GM19395 (cell line): ENCODE results near the gene EMB.
"Not testable (repeated sequence)": the region's sequence is repeated elsewhere in the genome, so short reads cannot be mapped to it uniquely, and the experiment has no call there.

Experiments used
- ATAC-seq: cut with Tn5 transposase; IDR thresholded peaks from one replicate; pipeline ENCODE4 v1.9.1; 2021; ENCODE audit warnings: mild to moderate bottlenecking, moderate library complexity; ENCODE audit not compliant: unreplicated experiment

EMB gene, protein sequence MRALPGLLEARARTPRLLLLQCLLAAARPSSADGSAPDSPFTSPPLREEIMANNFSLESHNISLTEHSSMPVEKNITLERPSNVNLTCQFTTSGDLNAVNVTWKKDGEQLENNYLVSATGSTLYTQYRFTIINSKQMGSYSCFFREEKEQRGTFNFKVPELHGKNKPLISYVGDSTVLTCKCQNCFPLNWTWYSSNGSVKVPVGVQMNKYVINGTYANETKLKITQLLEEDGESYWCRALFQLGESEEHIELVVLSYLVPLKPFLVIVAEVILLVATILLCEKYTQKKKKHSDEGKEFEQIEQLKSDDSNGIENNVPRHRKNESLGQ

DNA sequence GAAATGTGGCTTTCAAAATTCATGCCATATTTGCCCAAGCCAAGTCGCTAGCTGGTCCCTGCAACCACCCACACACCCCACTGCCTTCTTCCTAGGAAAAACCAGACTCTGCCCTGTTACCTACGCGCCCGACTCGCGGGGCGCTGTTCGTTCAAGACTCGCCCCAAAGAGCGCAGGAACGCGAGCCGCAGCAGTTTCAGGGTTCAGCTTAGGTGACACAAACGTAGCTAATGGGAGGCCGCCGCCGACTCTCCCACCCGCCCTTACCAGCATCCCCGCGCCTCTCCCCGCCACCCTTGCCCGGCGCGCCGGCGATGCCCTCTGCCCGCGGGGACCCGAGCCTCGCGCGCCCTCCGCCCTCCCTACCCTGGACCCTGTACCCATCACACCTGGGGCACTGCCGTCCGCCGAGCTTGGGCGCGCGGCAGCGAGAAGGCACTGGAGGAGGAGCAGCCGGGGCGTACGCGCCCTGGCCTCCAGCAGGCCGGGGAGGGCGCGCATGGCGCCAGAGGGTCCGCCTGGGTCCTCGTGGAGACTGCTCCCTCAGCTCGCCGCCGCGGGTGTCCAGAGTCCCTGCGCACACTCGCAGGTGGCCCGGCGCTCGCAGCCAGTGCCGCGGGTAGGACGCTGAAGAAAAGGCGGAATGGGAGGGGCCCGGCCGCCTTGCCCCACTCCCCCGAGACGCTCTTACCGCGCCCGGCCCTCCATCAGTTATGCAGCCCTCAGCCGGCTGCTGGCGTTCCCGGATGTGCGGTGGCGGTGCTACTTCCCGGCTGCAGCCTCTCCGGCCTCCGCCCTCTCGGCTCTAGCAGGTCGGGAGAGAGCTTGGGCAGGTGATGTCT lies at the start of gene EMB:
EMB (minus strand) TSS at position 638 of the 842 bp plus-strand sequence; CDS start at position 501, 137 bp downstream.
- ATAC-seq, result peak; percentile 65

DNA sequence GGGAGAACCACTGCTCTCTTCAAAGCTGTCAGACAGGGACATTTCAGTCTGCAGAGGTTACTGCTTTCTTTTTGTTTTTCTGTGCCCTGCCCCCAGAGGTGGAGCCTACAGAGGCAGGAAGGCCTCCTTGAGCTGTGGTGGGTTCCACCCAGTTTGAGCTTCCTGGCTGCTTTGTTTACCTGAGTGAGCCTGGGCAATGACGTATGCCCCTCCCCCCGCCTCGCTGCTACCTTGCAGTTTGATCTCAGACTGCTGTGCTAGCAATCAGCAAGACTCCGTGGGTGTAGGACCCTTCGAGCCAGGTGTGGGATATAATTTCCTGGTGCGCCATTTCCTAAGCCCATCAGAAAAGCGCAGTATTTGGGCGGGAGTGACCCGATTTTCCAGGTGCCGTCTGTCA lies 48.4 kb upstream of the EMB start:
- ATAC-seq, result not testable (repeated sequence)

DNA sequence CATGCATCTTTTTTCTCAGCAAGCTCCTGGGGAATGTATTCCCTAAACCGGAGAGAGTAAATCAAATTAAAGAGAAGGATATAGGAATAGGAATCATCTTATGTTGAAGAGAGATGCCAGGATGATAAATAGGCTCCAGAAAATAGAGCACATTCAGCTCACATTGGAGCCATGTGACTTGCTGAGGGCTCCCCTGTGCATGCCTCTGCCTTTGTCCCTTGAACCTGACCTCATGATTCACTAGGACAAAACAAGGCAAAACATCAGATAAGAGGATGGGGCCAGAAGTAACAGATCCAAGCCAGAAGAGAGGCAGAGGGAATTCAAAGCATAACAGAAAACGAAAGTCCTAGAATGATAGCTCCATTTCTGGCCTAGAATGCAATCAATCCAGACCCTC lies 37.7 kb upstream of the EMB start:
- ATAC-seq, result not testable (repeated sequence)

DNA sequence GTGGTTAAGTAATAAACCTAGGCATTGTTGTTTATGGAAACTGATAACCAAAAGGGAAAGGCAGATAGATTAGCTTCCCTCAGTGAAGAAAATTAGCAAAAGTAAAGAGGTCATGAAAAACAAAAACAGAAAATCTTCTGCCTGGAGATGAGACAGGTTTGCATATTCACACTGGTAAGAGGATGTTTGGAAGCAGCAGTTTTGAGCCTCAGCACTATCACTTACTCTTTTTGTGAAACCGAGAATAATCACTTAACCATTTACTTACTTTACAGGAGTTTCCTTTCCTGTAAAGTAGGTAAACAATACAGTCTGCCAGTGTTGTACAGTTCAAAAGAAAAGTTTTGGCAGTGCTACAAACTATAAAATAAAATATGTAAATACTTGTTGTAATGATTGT lies 35.5 kb upstream of the EMB start:
- ATAC-seq, result peak; percentile 100

DNA sequence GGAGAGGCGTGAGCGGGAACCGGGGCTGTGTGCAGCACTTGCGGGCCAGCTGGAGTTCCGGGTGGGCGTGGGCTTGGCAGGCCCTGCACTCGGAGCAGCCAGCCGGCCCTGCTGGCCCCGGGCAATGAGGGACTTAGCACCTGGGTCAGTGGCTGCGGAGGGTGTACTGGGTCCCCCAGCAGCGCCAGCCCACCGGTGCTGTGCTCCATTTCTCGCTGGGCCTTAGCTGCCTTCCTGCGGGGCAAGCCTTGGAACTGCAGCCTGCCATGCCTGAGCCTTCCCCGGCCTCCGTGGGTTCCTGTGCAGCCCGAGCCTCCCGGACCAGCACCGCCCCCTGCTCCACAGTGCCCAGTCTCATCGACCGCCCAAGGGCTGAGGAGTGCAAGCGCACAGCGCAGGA lies 23.9 kb upstream of the EMB start:
- ATAC-seq, result not testable (repeated sequence)

DNA sequence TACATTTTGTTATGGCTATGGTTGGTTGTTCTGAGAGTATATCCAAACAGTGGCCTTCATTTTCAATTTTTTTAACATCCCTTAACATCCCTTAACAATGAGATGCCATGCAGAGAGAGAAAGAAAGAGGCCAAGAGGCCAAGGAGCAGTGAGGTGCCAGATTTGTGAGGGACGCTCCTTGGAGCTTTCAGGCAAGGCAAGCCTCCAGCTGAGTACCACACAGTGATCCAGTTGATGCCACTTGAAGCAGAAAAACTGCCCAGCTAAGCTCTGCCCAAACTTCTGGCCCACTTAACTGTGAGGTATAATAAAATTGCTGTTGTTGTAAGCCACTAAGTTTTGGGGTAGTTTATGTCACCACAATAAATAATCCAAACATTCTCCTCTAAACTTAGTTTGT lies 22.6 kb upstream of the EMB start:
- ATAC-seq, result no peak

DNA sequence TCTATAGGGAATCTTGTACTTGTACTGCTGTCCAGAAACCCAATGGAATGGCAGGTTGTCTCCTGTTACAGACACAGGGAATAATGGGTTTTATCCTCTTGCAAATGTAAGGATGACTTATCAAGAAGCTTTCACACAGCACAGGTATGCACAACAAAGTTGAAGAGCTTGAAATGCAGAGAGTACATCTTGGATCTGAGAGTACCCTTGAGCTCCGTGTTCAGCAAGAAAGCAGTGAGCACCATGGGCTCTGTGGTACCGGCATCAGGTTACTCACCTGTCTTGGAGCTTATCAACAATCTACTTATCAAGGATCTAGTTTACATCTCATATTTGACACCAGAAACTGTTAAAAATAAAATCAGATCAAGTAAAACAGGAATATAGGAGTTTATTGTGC lies 22.0 kb upstream of the EMB start:
- ATAC-seq, result no peak

DNA sequence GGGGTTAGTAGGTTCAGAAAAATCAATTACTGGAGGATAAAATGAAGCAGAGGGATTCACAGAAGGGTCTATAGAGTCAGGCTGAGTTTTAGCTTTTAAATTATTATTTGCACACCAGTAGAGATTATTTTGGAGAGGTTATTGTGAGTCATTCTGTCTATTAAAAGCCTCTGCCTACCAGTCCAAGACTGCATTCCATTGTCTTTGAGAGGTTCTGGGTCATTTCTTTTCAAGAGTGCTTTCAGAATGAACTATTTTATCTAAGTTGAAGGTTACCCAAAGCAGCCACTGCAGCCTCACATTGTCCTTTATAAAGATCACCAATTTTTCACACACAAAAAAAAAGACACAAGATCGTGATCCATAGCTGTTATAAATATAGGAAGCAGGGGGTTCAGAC lies 21.5 kb upstream of the EMB start:
- not testable (repeated sequence) for ATAC-seq

DNA sequence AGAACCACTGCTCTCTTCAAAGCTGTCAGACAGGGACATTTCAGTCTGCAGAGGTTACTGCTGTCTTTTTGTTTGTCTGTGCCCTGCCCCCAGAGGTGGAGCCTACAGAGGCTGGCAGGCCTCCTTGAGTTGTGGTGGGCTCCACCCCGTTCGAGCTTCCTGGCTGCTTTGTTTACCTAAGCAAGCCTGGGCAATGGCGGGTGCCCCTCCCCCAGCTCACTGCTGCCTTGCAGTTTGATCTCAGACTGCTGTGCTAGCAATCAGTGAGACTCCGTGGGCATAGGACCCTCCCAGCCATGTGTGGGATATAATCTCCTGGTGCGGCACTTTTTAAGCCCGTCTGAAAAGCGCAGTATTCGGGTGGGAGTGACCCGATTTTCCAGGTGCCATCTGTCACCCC lies 17.3 kb upstream of the EMB start:
- ATAC-seq, result not testable (repeated sequence)

DNA sequence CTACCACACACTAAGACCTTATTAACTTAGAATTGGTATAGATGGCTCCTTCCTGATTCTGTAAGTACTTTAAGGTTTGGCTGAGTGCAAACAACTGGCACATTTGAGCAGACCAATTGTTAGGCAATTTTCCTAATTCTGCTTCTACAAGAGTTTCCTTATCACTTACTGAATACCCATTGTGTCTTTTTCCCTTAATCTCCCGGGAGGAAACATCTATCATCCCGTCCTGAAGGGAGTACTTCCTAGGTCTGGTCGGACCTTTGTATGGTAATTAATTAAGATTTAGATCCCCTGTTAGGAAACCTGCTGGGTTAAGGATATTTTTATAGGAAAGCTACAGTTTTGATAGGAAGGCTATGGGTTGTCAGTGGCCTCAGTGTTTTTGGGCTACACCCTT lies 8.2 kb upstream of the EMB start:
- not testable (repeated sequence) for ATAC-seq

DNA sequence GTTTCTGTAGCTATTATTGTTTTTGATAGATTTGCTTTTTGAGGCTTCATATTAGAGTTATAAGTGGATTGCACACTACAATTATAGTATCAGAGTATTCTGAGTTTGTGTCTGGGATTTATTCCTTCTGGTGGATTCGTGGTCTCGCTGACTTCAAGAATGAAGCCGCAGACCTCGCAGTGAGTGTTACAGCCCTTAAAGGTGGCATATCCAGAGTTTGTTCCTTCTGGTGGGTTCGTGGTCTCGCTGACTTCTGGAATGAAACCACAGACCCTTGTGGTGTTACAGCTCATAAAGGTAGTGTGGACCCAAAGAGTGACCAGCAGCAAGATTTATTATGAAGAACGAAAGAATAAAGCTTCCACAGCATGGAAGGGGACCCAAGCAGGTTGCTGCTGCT lies 6.9 kb upstream of the EMB start:
- no peak for ATAC-seq

DNA sequence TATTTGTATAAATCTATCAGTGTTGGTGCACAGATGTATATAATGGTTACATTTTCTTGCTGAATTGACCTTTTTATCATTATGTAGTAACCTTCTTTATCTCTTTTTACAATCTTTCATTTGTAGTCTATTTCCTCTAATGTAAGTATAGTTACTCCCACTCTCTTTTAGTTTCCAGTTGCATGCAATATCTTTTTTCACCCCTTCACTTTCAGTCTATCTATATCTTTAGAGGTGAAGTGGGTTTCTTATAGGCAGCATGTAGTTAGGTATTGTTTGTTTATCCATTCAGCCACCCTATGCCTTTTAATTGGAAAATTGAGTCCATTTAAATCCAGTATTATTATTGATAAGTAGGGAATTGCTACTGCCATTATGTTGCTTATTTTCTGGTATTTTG lies 6.1 kb upstream of the EMB start:
- no peak for ATAC-seq

DNA sequence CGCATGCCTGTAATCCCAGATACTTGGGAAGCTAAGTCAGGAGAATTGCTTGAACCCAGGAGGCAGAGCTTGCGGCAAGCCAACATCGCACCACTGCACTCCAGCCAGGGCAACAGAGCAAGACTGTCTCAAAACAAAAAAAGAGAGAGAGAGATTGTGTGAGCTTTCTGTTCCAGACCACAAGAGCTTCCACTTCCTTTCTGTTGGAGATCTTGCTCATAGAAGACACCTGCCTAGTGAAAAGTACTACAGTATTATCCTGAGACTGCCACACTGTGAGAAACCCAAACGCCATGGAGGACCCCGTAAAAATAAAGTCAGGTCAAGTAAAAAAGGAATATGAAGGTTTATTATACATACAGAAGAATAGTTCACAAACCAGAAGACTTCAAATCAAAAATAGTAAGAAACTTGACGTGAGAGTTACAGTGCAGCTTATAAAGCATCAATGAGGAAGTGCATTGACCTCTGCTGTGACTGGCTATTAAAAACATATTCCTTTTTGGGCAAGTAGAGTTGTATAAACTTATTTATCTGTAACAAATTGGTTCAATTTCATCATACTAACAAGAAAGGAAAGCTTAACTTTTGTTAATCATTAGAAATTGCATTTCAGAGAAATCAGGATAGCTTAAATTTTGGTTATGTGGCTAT lies 4.3 kb upstream of the EMB start:
- peak; percentile 78 for ATAC-seq

DNA sequence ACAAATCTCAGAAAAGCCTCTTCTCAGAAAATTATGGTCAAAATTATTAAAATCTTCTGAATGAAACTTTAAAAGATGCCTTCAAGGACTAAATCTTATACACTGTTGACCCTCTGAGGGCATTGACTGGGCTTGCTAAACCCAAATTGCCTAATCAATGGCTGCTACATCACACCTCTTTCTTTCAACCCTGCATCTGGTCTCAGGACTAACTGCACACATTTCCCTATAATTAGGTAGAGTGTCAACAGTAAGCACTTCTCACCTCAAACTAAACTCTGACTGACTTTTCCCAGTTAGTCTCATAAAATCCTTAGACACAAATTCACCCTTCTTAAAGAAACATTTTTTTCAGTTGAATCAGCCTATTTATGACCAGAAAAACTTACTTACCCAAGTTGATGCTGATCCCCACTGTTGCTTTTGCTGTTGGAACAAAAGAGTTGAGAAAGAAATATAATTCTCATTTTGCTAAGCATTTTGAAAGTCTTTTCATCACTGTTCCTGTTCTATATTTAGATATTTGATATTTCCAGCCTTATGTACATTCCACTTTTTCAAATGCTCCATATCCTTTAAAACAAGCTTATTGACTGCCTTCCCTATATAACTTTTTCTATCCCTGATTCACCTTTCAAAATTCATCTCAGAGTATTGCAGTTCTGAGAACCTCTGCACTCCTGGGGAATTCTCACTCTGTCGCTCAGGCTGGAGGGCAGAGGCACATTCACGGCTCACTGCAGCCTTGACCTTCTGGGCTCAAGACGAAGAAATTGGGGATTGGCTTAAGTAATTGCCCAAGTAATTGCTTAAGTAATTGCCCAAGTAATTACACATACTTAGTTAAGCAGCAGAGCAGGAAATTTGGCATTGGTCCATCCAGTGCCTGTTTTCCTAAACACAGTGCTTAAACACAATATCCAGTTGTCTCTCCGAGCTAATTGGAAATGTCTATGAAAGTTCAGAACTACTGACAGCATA lies 1.8 kb upstream of the EMB start:
- ATAC-seq, result not testable (repeated sequence)

DNA sequence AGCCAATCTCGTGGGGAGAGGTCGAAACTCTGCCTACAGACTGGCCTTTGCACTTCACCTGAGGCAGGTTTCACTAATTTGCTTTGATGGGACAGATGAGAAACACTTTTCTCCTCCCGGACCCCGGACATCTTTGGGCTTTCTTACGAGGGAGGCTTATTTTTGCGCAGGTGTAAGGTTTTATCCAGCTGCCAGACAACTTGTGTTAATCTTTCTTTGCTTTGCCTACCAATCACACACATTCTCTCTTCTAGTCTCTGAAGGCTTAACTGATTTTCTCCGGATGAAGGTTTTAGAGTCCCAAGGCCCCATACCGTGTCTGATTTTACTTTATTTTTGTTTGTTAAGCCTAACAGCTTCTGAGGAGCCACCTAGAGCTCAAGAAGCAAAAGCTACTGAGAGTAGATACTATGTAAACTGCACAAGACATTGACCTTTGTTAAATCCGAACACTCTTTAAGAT lies 436 bp upstream of the EMB start:
- ATAC-seq, result peak; percentile 2

DNA sequence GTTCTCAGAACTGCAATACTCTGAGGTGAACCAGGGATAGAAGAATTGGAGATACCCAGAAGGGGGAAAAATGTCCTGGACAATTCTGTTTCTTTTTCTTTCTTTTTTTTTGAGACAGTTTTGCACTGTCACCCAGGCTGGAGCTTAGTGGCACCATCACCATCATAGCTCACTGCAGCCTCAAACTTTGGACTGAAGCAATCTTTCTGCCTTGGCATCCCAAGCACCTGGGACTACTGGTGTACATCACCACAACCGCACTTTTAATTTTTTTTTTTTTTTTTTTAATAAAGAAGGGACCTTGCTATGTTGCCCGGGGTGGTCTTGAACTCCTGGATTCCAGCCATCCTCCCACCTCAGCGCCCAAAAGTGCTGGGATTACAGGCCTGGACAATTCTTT lies 1.9 kb downstream of the EMB start:
- no peak for ATAC-seq

DNA sequence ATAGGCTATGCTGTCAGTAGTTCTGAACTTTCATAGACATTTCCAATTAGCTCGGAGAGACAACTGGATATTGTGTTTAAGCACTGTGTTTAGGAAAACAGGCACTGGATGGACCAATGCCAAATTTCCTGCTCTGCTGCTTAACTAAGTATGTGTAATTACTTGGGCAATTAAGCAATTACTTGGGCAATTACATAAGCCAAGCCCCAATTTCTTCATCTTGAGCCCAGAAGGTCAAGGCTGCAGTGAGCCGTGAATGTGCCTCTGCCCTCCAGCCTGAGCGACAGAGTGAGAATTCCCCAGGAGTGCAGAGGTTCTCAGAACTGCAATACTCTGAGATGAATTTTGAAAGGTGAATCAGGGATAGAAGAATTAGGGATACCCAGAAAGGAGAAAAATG lies 3.0 kb downstream of the EMB start:
- ATAC-seq, result not testable (repeated sequence)

DNA sequence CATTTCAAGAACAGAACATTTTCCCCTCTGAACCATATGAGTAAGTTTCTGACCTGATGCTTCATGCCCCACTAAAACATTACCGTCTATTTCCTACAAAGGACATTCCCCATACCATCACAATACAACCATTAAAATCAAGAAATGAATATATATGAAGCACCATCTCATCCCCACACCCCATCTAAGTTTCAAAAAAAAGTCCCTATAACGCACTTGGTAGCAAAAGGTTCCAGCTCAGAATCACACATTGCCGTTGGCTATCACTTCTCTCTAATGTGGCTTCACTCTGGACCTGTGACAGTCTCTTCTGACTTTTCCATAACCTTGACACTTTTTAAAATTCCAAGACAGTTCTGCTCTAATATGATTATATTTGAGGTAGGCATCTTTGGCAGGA lies 5.9 kb downstream of the EMB start:
- no peak for ATAC-seq

DNA sequence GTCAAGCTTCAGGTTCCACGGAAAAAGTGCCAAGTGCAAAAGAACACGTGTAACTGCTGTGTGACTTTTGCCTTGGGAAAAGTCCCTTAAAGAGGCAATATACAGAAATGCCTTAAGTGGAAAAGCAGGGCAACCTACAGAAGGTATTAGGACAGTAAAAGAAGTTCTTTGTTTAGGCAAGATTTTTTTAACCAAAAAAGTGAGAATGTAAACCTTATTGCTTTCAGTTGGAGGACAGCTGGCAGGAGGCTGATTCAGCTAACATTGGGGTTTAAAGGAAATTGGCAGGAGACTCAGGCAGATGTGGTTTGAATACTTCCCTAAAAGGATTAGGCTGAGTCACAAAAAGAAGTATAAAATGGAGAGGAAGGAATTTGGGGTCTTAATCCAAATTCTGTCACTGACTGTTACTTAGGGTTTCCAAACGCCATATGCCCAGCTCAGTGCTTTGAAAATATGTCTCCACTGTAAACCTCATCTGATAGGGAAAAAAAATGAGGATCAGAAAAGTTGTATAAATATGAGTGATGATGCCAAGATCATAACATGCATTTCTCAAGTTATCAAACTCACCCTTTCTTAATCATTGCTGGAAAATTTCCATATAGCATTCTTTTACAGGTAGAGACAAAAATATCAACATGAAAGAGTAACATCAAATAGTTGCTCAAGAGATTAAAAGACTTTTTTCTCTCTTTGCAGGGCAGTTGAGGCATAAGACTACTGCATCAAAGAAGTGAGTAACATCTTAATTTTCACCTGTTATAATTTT lies 9.8 kb downstream of the EMB start:
- not testable (repeated sequence) for ATAC-seq
